IPS DF 4.7 (cell line): Measurements from ENCODE around the gene MTIF2.
"Not testable (repeated sequence)": the region's sequence is repeated elsewhere in the genome, so short reads cannot be mapped to it uniquely, and the experiment has no call there.

Experiments
- DNase-seq: peaks from one replicate; pipeline ENCODE4 v3.0.0-alpha.2; 2013; ENCODE audit warnings: low spot score; ENCODE audit errors: extremely low read depth

Gene MTIF2

DNA sequence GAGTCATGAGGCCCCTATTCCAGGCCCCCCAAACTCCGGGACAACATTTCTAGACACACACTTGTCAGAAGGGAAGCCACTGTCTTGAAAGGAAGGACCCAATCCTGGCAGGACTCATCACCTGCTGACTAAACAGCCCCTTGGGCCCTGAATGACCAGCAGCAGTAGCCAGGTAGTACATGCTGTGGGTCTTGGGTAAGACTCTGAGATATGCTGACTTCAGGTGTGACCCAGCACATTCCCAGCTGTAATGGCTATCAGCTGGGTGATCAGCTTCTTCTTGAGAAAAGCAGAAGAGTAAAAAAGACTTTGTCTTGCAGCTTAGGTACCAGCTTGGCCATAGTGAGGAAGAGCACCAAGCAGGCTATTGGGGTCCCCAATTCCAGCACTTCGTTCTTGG, 72.5 kb downstream of the MTIF2 start:
- DNase-seq: no peak

GRCh38 chr2:55191888-55192287, 77.1 kb downstream of the MTIF2 start:
- not testable (repeated sequence) for DNase-seq

DNA sequence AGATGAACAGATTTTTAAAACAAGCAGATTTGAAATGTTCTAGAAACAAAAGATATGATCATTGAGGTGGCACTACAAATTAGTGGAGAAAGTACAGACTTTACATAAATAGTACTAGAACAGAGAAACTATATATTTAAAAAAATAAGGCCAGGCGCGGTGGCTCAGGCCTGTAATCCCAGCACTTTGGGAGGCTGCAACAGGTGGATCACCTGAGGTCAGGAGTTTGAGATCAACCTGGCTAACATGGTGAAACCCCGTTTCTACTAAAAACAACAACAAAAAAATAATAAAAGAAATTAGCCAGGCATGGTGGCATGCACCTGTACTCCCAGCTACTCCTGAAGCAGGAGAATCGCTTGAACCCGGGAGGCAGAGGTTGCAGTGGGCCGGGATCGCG, 82.2 kb downstream of the MTIF2 start:
- not testable (repeated sequence) for DNase-seq
